Loucy (cell line): Measurements from ENCODE around the gene TM2D3.

ENCODE experiments used
- CTCF ChIP-seq: fragments of 200-600 bp; sonication (generic); conservative IDR thresholded peaks from 2 replicates; pipeline ENCODE4 v1.5.1; 2014; ENCODE audit warnings: mild to moderate bottlenecking, antibody characterized with exemption, low read length
- EZH2phosphoT487 ChIP-seq: fragments of 200-600 bp; IDR thresholded peaks from 2 replicates; pipeline ENCODE4 v1.6.1; 2018; ENCODE audit warnings: antibody characterized with exemption, mild to moderate bottlenecking, moderate library complexity, borderline replicate concordance

GRCh38 chr15:101647251-101647650 lies 4.9 kb downstream of the TM2D3 start:
- TF ChIP-seq EZH2phosphoT487 (no peak), CTCF (no peak)
